HEK293 (cell line): ENCODE measurements around the gene PPP6R1.

ENCODE experiments used
- CTCF ChIA-PET: fragments of 350-600 bp; formaldehyde crosslinking; extraction: SDS; loops from one replicate; lab custom pipeline; 2021; ENCODE audit warnings: antibody characterized with exemption; lab: Yijun Ruan, JAX
- POLR2A ChIA-PET: fragments of 300-600 bp; formaldehyde crosslinking; extraction: SDS; loops from one replicate; lab custom pipeline; 2020; ENCODE audit warnings: antibody characterized with exemption, inconsistent platforms; lab: Yijun Ruan, JAX
- H3K27ac ChIP-seq: fragments of 200-500 bp; sonication (Bioruptor generic); 2 replicates; pipeline ENCODE4 v1.5.1; 2014; ENCODE audit warnings: low read depth, low read length, control low read depth, inconsistent platforms; ENCODE audit errors: extremely low read depth
- H3K36me3 ChIP-seq, 2 experiments: fragments of 200-500 bp in 1 of 2; sonication (Bioruptor generic) in 1 of 2; 1 replicate in 1 of 2; 2 replicates in 1 of 2; pipeline ENCODE4 v1.5.1; 2014 to 2017; ENCODE audit warnings: inconsistent platforms in 2 of 2, low read length in 2 of 2; ENCODE audit not compliant: control insufficient read depth in 2 of 2, insufficient read depth in 1 of 2
- H3K4me1 ChIP-seq: fragments of 200-500 bp; sonication (Bioruptor generic); 2 replicates; pipeline ENCODE4 v1.5.1; 2014; ENCODE audit warnings: mild to moderate bottlenecking, low read length, inconsistent platforms; ENCODE audit not compliant: control insufficient read depth, insufficient read depth
- H3K4me3 ChIP-seq: 2 replicates; pipeline ENCODE4 v1.5.1; 2011; ENCODE audit warnings: low read depth, mild to moderate bottlenecking, control low read depth, low read length, moderate library complexity
- H3K9me3 ChIP-seq: fragments of 200-500 bp; sonication (Bioruptor generic); 2 replicates; pipeline ENCODE4 v1.5.1; 2014; ENCODE audit warnings: low read depth, low read length, inconsistent platforms; ENCODE audit not compliant: control insufficient read depth, insufficient read depth
- AEBP2 ChIP-seq: fragments of 450-650 bp; formaldehyde crosslinking; IDR thresholded peaks from 2 replicates; pipeline ENCODE4 v1.5.1; 2016; ENCODE audit warnings: missing biosample characterization, missing genetic modification characterization, borderline replicate concordance
- GLIS1 ChIP-seq: fragments of 450-650 bp; formaldehyde crosslinking; IDR thresholded peaks from 2 replicates; pipeline ENCODE4 v1.5.1; 2016; ENCODE audit warnings: missing biosample characterization, missing genetic modification characterization
- PRDM2 ChIP-seq: fragments of 450-650 bp; formaldehyde crosslinking; IDR thresholded peaks from 2 replicates; pipeline ENCODE4 v1.5.1; 2016; ENCODE audit warnings: missing biosample characterization, missing genetic modification characterization, borderline replicate concordance
- SCRT1 ChIP-seq: fragments of 450-650 bp; formaldehyde crosslinking; IDR thresholded peaks from 2 replicates; pipeline ENCODE4 v1.5.1; 2016; ENCODE audit warnings: missing biosample characterization, missing genetic modification characterization, borderline replicate concordance
- SCRT2 ChIP-seq: fragments of 450-650 bp; formaldehyde crosslinking; IDR thresholded peaks from 2 replicates; pipeline ENCODE4 v1.5.1; 2016; ENCODE audit warnings: missing biosample characterization, missing genetic modification characterization
- SP2 ChIP-seq: fragments of 450-650 bp; formaldehyde crosslinking; IDR thresholded peaks from 2 replicates; pipeline ENCODE4 v1.5.1; 2016; ENCODE audit warnings: missing biosample characterization, missing genetic modification characterization
- TRIM28 ChIP-seq: IDR thresholded peaks from 2 replicates; pipeline ENCODE4 v1.6.1; 2011; ENCODE audit warnings: low read length, control low read depth, borderline replicate concordance
- ZBTB20 ChIP-seq: fragments of 450-650 bp; formaldehyde crosslinking; IDR thresholded peaks from 2 replicates; pipeline ENCODE4 v1.5.1; 2016; ENCODE audit warnings: missing biosample characterization, missing genetic modification characterization
- ZBTB6 ChIP-seq: fragments of 450-650 bp; formaldehyde crosslinking; IDR thresholded peaks from 2 replicates; pipeline ENCODE4 v1.5.1; 2017; ENCODE audit warnings: missing biosample characterization, missing genetic modification characterization
- ZFHX2 ChIP-seq: fragments of 450-650 bp; formaldehyde crosslinking; conservative IDR thresholded peaks from 2 replicates; pipeline ENCODE4 v1.5.1; 2016; ENCODE audit warnings: missing biosample characterization, missing genetic modification characterization
- ZIC2 ChIP-seq: fragments of 450-650 bp; formaldehyde crosslinking; IDR thresholded peaks from 2 replicates; pipeline ENCODE4 v1.5.1; 2016; ENCODE audit warnings: missing biosample characterization, missing genetic modification characterization
- ZNF10 ChIP-seq: fragments of 450-650 bp; formaldehyde crosslinking; IDR thresholded peaks from 2 replicates; pipeline ENCODE4 v1.5.1; 2017; ENCODE audit warnings: missing biosample characterization, missing genetic modification characterization
- ZNF211 ChIP-seq: fragments of 450-650 bp; formaldehyde crosslinking; IDR thresholded peaks from 2 replicates; pipeline ENCODE4 v1.5.1; 2016; ENCODE audit warnings: low read depth, missing biosample characterization, missing genetic modification characterization
- ZNF214 ChIP-seq: fragments of 450-650 bp; formaldehyde crosslinking; IDR thresholded peaks from 2 replicates; pipeline ENCODE4 v1.5.1; 2017; ENCODE audit warnings: missing biosample characterization, mild to moderate bottlenecking, missing genetic modification characterization, borderline replicate concordance
- ZNF335 ChIP-seq: fragments of 450-650 bp; formaldehyde crosslinking; conservative IDR thresholded peaks from 2 replicates; pipeline ENCODE4 v1.5.1; 2016; ENCODE audit warnings: missing biosample characterization, missing genetic modification characterization
- ZNF350 ChIP-seq: fragments of 450-650 bp; formaldehyde crosslinking; IDR thresholded peaks from 2 replicates; pipeline ENCODE4 v1.5.0; 2017; ENCODE audit warnings: missing biosample characterization, mild to moderate bottlenecking, missing genetic modification characterization
- ZNF48 ChIP-seq: fragments of 450-650 bp; formaldehyde crosslinking; IDR thresholded peaks from 2 replicates; pipeline ENCODE4 v1.5.1; 2016; ENCODE audit warnings: missing biosample characterization, missing genetic modification characterization
- ZNF514 ChIP-seq: fragments of 450-650 bp; formaldehyde crosslinking; IDR thresholded peaks from 2 replicates; pipeline ENCODE4 v1.5.1; 2016; ENCODE audit warnings: missing biosample characterization, missing genetic modification characterization
- ZNF621 ChIP-seq: fragments of 450-650 bp; formaldehyde crosslinking; IDR thresholded peaks from 2 replicates; pipeline ENCODE4 v1.5.1; 2017; ENCODE audit warnings: missing biosample characterization, missing genetic modification characterization
- ZNF830 ChIP-seq: fragments of 450-650 bp; IDR thresholded peaks from 2 replicates; pipeline ENCODE4 v1.5.0; 2018; ENCODE audit warnings: missing biosample characterization, missing genetic modification characterization, low read depth, mild to moderate bottlenecking, moderate library complexity

The PPP6R1 gene

GRCh38 chr19:55255618-55256423, 3.0 kb downstream of the PPP6R1 start:
- ChIA-PET CTCF (interaction anchor here (0.6 to 2.2 kb wide), 3 partner anchors 115 to 425 kb away, joined by 3 to 7 read pairs (median 3); no protein-coding TSS in a partner anchor), POLR2A (interaction anchor here (0.5 to 1.5 kb wide), 5 partner anchors 24 to 152 kb away, joined by 3 to 4 read pairs (median 4); partner anchors contain the start of genes HSPBP1 and UBE2S)
- Histone ChIP-seq H3K9me3 (no peaks in the 10 kb centered on the region), H3K27ac (no peak overlapping the region), H3K36me3 (peaks cover 0 to 36% of the 10 kb centered on the region in 2 experiments; a peak in 2 of 3 replicates), H3K4me1 (peaks cover 28% of the 10 kb centered on the region), H3K4me3 (no peak overlapping the region)
- TF ChIP-seq ZNF350 (tag by site-specific recombination) (no peak), GLIS1 (tag by site-specific recombination) (peak; percentile 81), ZFHX2 (peak; percentile 25; the same call in 1 of the 2 replicates), SCRT1 (tag by site-specific recombination) (peak; percentile 74), SP2 (no peak), ZIC2 (tag by site-specific recombination) (peak; percentile 10; the same call in 1 of the 2 replicates), ZNF335 (peak; percentile 92), SCRT2 (peak; percentile 92)

- Histone ChIP-seq H3K36me3 (peaks cover 0 to 44% of the 10 kb centered on the region in 2 experiments; a peak in 2 of 3 replicates), H3K4me3 (no peak overlapping the region), H3K4me1 (peaks cover 23% of the 10 kb centered on the region), H3K9me3 (no peaks in the 10 kb centered on the region), H3K27ac (no peak overlapping the region)
- POLR2A ChIA-PET = no interaction called here
- CTCF ChIA-PET = interaction anchor here (0.6 to 2.2 kb wide), 5 partner anchors 18 to 119 kb away, joined by 3 to 7 read pairs (median 4); no protein-coding TSS in a partner anchor
- TF ChIP-seq ZBTB6 (tag by site-specific recombination) (no peak), ZNF514 (tag by site-specific recombination) (no peak), TRIM28 (no peak), ZNF48 (no peak), ZNF830 (tag by site-specific recombination) (no peak), AEBP2 (no peak), ZNF214 (tag by site-specific recombination) (no peak), ZNF10 (tag by site-specific recombination) (no peak), ZNF211 (tag by site-specific recombination) (no peak), ZNF621 (tag by site-specific recombination) (no peak), PRDM2 (tag by site-specific recombination) (no peak), ZBTB20 (tag by site-specific recombination) (no peak), ZIC2 (tag by site-specific recombination) (no peak)
Observed at GRCh38 chr19:55254625-55254977, 4.2 kb downstream of the PPP6R1 start.
